Hepatocyte (in vitro differentiated cells): ENCODE measurements around the gene IARS1. TPM values are rescaled to one million over a fixed set of nuclear protein-coding genes. Genes with fewer than 3 reads are reported as not detected.

Source experiments
- DNase-seq: peaks from one replicate; pipeline ENCODE4 v3.0.0-alpha.2; 2016; ENCODE audit warnings: low spot score
- H2AFZ ChIP-seq: fragments of 200-600 bp; sonication (generic); 2 replicates; pipeline ENCODE4 v1.6.0; 2016; ENCODE audit warnings: antibody characterized with exemption, mild to moderate bottlenecking
- H3K27ac ChIP-seq: fragments of 200-600 bp; sonication (generic); 2 replicates; pipeline ENCODE4 v1.5.1; 2016; ENCODE audit warnings: mild to moderate bottlenecking
- H3K27me3 ChIP-seq: fragments of 200-600 bp; sonication (generic); 2 replicates; pipeline ENCODE4 v1.6.1; 2016
- H3K36me3 ChIP-seq: fragments of 200-600 bp; sonication (generic); replicated peaks from 2 replicates; pipeline ENCODE4 v1.5.1; 2016; ENCODE audit warnings: low read depth; ENCODE audit not compliant: insufficient read depth
- H3K4me1 ChIP-seq: fragments of 200-600 bp; sonication (generic); 2 replicates; pipeline ENCODE4 v1.5.1; 2016; ENCODE audit warnings: mild to moderate bottlenecking, moderate library complexity; ENCODE audit not compliant: insufficient read depth
- H3K4me2 ChIP-seq: fragments of 200-600 bp; sonication (generic); 2 replicates; pipeline ENCODE4 v1.6.0; 2016
- H3K4me3 ChIP-seq: fragments of 200-600 bp; sonication (generic); 2 replicates; pipeline ENCODE4 v1.5.1; 2016; ENCODE audit warnings: mild to moderate bottlenecking
- H3K79me2 ChIP-seq: fragments of 200-600 bp; sonication (generic); 2 replicates; pipeline ENCODE4 v1.6.0; 2017; ENCODE audit warnings: mild to moderate bottlenecking
- H3K9me2 ChIP-seq: fragments of 200-600 bp; sonication (generic); replicated peaks from 2 replicates; pipeline ENCODE4 v1.6.0; 2017; ENCODE audit warnings: mild to moderate bottlenecking; ENCODE audit not compliant: insufficient read depth
- H3K9me3 ChIP-seq: fragments of 200-600 bp; sonication (generic); 2 replicates; pipeline ENCODE4 v1.5.1; 2016; ENCODE audit warnings: low read depth, mild to moderate bottlenecking
- H4K20me1 ChIP-seq: fragments of 200-600 bp; sonication (generic); 2 replicates; pipeline ENCODE4 v1.6.0; 2016; ENCODE audit warnings: mild to moderate bottlenecking; ENCODE audit not compliant: insufficient read depth, poor library complexity, severe bottlenecking
- EZH2 ChIP-seq: fragments of 200-600 bp; sonication (generic); IDR thresholded peaks from 2 replicates; pipeline ENCODE4 v1.6.1; 2016; ENCODE audit warnings: antibody characterized with exemption, mild to moderate bottlenecking, borderline replicate concordance
- EZH2phosphoT487 ChIP-seq: fragments of 200-600 bp; sonication (generic); IDR thresholded peaks from one replicate; pipeline ENCODE4 v1.6.1; 2018; ENCODE audit warnings: antibody characterized with exemption, mild to moderate bottlenecking, low read depth, moderate library complexity; ENCODE audit not compliant: unreplicated experiment, severe bottlenecking
- WGBS: methylation state at CpG from one replicate; pipeline ENCODE4 v1.1.6; 2016; ENCODE audit warnings: low lambda C conversion rate; ENCODE audit errors: missing lambda C conversion rate; 5-methylcytosine and 5-hydroxymethylcytosine counted together
- polyA plus RNA-seq: library from polyadenylated mRNA; unstranded; fragments of >200 nt; fragmentation: Nextera tagmentation; extraction: Ambion mirVana; gene quantifications from 2 replicates; pipeline ENCODE4 v1.2.1, GENCODE V29; 2016
- total RNA-seq: library from RNA; depleted of rRNA; stranded (reverse); fragments of >200 nt; gene quantifications from 2 replicates; pipeline ENCODE4 v1.2.3, GENCODE V29; 2014
- TF ChIP-seq, protein P1 (sequence below): fragments of 200-600 bp; sonication (generic); IDR thresholded peaks from 2 replicates; pipeline ENCODE4 v1.5.1; 2016; ENCODE audit warnings: antibody characterized with exemption, mild to moderate bottlenecking; ENCODE audit not compliant: poor library complexity

The IARS1 gene
- total and polyA plus RNA-seq, 2 experiments from 2014 or later: 74.4 to 158 TPM

DNA sequence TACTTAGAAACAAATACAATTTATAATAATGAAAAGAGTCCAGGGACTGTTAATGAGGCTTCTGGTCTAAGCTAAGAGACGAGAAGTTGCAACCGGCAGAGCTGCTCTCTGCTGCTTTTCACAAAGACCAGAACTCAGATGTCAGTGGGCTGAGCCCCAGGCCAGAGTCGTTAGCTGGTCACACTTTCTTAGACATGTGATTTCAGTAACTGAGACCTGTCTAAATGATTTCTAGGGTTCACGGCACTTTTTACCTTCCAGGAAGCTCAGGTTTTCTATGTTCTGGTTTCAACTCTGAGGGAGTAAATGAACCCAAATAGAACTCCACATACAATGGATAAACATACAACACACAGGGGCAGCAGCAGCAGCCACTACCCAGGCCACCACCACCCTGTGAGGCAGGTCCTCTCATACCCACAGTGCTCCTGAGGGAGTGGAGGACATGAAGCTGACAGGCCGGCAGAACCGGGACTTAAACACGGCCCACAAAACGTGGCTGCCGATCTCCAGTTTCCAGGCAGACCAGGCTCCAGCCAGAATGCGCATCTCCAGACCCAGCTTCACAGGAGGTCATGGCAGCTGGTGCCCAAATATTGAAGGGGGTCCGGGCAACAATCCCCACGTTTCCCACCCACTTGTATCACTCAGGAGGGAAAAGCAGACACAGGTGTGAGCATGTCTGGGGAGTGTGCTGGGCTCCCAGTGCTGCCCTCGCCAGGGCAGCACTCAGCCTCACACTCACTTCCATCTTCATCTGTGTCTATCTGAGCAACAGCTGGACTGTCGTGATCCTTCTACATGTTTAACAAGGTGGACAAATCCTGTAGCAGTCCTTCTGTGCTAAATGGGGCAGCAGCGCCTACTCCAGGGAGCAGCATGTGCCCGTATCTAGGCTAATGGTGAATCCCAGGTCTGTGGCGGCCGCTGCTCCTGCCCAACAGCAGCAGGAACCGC is 38.8 kb downstream of the IARS1 start:
- no peaks in the 10 kb centered on the region for H3K27me3 ChIP-seq
- no peak overlapping the region for H3K4me3 ChIP-seq
- no peaks in the 10 kb centered on the region for H4K20me1 ChIP-seq
- H3K9me3 ChIP-seq: no peaks in the 10 kb centered on the region
- TF ChIP-seq EZH2phosphoT487: no peak
- TF ChIP-seq EZH2: no peak
- TF ChIP-seq, protein P1, sequence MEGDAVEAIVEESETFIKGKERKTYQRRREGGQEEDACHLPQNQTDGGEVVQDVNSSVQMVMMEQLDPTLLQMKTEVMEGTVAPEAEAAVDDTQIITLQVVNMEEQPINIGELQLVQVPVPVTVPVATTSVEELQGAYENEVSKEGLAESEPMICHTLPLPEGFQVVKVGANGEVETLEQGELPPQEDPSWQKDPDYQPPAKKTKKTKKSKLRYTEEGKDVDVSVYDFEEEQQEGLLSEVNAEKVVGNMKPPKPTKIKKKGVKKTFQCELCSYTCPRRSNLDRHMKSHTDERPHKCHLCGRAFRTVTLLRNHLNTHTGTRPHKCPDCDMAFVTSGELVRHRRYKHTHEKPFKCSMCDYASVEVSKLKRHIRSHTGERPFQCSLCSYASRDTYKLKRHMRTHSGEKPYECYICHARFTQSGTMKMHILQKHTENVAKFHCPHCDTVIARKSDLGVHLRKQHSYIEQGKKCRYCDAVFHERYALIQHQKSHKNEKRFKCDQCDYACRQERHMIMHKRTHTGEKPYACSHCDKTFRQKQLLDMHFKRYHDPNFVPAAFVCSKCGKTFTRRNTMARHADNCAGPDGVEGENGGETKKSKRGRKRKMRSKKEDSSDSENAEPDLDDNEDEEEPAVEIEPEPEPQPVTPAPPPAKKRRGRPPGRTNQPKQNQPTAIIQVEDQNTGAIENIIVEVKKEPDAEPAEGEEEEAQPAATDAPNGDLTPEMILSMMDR: no peak
- H2AFZ ChIP-seq: no peak overlapping the region
- no peak overlapping the region for H3K27ac ChIP-seq
- no peak for DNase-seq
- H3K79me2 ChIP-seq: no peaks in the 10 kb centered on the region
- no peaks in the 10 kb centered on the region for H3K4me1 ChIP-seq
- H3K9me2 ChIP-seq: no peaks in the 10 kb centered on the region
- 85% methylated on average over 19 of the region's 19 CpGs for WGBS
- H3K36me3 ChIP-seq: peaks cover 3% of the 10 kb centered on the region
- H3K4me2 ChIP-seq: no peak overlapping the region

DNA sequence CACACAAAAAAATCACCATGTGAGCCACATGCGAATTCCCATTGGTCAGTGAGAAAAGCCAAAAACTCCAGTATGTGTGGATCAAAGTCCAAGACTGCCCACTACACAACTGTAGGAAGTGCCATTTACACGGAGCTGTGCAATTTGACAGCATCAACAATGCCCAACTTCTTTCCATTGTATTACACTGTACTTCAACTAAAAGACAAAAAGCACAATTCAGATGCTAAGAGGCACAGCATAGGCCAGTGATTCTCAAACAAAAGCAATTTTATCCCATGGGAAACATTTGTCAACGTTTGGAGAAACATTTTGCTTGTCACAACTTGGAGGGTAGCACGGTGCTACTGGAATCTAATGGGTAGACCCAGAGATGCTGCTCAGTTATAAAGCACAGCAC is 39.8 kb downstream of the IARS1 start:
- no peak for TF ChIP-seq EZH2
- TF ChIP-seq, protein P1: no peak
- TF ChIP-seq EZH2phosphoT487: no peak
- no peaks in the 10 kb centered on the region for H4K20me1 ChIP-seq
- H3K27ac ChIP-seq: no peak overlapping the region
- H3K4me3 ChIP-seq: no peak overlapping the region
- H2AFZ ChIP-seq: no peak overlapping the region
- H3K79me2 ChIP-seq: no peaks in the 10 kb centered on the region
- H3K27me3 ChIP-seq: no peaks in the 10 kb centered on the region
- 91% methylated on average over 4 of the region's 4 CpGs for WGBS
- peaks cover 3% of the 10 kb centered on the region for H3K36me3 ChIP-seq
- H3K4me2 ChIP-seq: no peak overlapping the region
- H3K9me2 ChIP-seq: no peaks in the 10 kb centered on the region
- no peak for DNase-seq
- H3K9me3 ChIP-seq: no peaks in the 10 kb centered on the region
- no peaks in the 10 kb centered on the region for H3K4me1 ChIP-seq

DNA sequence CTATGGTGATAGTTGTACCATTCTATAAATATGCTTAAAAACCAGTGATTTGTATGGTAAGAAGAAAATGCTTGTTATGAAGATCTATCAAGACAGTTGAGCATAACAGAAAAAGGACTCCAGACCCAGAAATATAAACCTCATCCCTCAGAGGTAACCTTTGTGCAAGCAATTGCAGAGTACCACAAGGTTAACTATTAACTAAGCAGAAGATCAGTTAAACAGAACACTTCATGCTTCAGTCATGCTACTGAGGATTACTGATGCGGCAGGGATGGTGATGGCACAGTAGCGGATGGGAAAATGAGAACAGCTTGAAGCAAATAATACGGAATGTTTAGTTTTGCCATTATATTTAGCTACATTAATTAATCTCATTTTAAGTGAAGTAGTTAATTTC is 45.5 kb downstream of the IARS1 start:
- H3K9me2 ChIP-seq: no peaks in the 10 kb centered on the region
- no peaks in the 10 kb centered on the region for H3K9me3 ChIP-seq
- no peaks in the 10 kb centered on the region for H4K20me1 ChIP-seq
- no peak overlapping the region for H3K4me2 ChIP-seq
- no peaks in the 10 kb centered on the region for H3K36me3 ChIP-seq
- no peaks in the 10 kb centered on the region for H3K27me3 ChIP-seq
- H3K79me2 ChIP-seq: no peaks in the 10 kb centered on the region
- TF ChIP-seq, protein P1: no peak
- TF ChIP-seq EZH2phosphoT487 (no peak), EZH2 (no peak)
- H3K4me1 ChIP-seq: no peaks in the 10 kb centered on the region
- H3K27ac ChIP-seq: peak overlapping the region; percentile 40
- peak; percentile 30 for DNase-seq
- no peak overlapping the region for H3K4me3 ChIP-seq
- 71% methylated on average over 3 of the region's 3 CpGs for WGBS
- no peak overlapping the region for H2AFZ ChIP-seq
